ENCODE measurements around the gene RGS6. TPM values are rescaled to one million over a fixed set of nuclear protein-coding genes. Genes with fewer than 3 reads are reported as not detected.

Gene RGS6
- total and polyA plus RNA-seq, 5 donors from 2014 or later, result 0.13 to 1.5 (median 0.69) TPM

DNA sequence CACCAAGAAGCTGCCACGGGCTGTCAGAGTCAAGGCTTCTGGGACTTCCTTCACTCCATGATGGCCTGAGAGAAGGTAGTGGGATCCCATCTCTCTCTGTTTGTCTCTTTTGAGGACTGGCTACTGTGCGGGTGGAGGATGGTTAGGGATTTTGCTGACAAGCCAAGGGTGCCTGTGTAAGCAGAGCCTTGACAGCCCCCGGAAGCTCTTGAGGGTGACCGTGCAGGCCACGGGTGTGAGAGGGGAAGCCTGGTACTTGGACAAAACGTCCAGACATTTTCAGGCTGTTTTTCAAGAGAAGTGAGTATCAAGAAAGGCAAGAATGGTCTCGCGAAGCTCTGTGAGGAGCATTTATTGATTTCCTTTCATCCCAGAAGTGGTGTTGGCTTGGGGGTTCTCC lies 609.3 kb downstream of the RGS6 start:
- peaks cover 5% of the 10 kb centered on the region for H3K27me3 Mint-ChIP-seq
- H3K9me3 Mint-ChIP-seq, result peaks cover 0 to 2% (median 0%) of the 10 kb centered on the region in 7 donors
- no peaks in the 10 kb centered on the region for H3K36me3 Mint-ChIP-seq
- ATAC-seq (ENCODE audit: low read depth in 2 of 2) (no peak), DNase-seq (no peak)
- Histone ChIP-seq H3K36me3 (ENCODE audit: control insufficient read depth, insufficient read depth, low read length) (no peaks in the 10 kb centered on the region), H3K27me3 (ENCODE audit: control insufficient read depth, insufficient read depth, low read length) (no peaks in the 10 kb centered on the region), H3K4me3 (ENCODE audit: low read depth, low read length) (no peak overlapping the region), H3K27ac (ENCODE audit: insufficient read depth, low read length, poor library complexity, severe bottlenecking) (no peak overlapping the region), H3K9me3 (ENCODE audit: control insufficient read depth in 2 of 2, low read length in 2 of 2) (no peaks in the 10 kb centered on the region), H3K4me1 (ENCODE audit: control insufficient read depth, insufficient read depth, low read length, poor library complexity, severe bottlenecking) (peaks cover 1% of the 10 kb centered on the region)
- no peak overlapping the region for H3K4me3 Mint-ChIP-seq
- peaks cover 0 to 6% (median 2%) of the 10 kb centered on the region in 4 donors for H3K4me1 Mint-ChIP-seq
- H3K27ac Mint-ChIP-seq, result no peak overlapping the region

DNA sequence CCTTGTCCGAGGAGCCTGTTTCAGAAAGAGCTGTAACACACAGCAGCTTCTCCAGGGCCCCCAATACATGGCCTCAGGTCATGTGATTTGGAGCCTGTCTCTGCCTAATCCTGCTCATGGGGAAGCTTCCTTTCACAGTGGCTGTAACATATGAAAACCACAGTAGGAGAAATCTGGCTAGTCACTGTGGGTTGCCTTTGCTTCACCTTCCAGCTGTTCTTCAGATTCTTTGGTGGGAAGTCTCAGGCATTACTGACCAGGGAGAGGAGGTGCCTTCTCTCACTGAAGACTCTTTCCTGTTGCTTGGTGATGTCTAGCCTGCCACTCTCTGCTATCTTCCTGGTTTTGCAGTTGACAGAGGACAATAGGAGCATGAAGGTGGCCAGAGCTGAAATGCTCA lies 611.1 kb downstream of the RGS6 start:
- Histone ChIP-seq H3K4me3 (ENCODE audit: low read depth, low read length) (no peak overlapping the region), H3K9me3 (ENCODE audit: control insufficient read depth in 2 of 2, low read length in 2 of 2) (no peaks in the 10 kb centered on the region), H3K27me3 (ENCODE audit: control insufficient read depth, insufficient read depth, low read length) (no peaks in the 10 kb centered on the region), H3K27ac (ENCODE audit: insufficient read depth, low read length, poor library complexity, severe bottlenecking) (no peak overlapping the region), H3K4me1 (ENCODE audit: control insufficient read depth, insufficient read depth, low read length, poor library complexity, severe bottlenecking) (no peaks in the 10 kb centered on the region), H3K36me3 (ENCODE audit: control insufficient read depth, insufficient read depth, low read length) (no peaks in the 10 kb centered on the region)
- DNase-seq, result no peak
- Mint-ChIP-seq H3K27ac (peak overlapping the region in 1 of 3 donors; percentile 20), H3K4me3 (no peak overlapping the region), H3K4me1 (peaks cover 0 to 6% (median 1%) of the 10 kb centered on the region in 4 donors), H3K27me3 (peaks cover 5% of the 10 kb centered on the region), H3K36me3 (no peaks in the 10 kb centered on the region), H3K9me3 (peaks cover 0 to 2% (median 0%) of the 10 kb centered on the region in 7 donors)
- ATAC-seq (ENCODE audit: low read depth in 2 of 2), result no peak

DNA sequence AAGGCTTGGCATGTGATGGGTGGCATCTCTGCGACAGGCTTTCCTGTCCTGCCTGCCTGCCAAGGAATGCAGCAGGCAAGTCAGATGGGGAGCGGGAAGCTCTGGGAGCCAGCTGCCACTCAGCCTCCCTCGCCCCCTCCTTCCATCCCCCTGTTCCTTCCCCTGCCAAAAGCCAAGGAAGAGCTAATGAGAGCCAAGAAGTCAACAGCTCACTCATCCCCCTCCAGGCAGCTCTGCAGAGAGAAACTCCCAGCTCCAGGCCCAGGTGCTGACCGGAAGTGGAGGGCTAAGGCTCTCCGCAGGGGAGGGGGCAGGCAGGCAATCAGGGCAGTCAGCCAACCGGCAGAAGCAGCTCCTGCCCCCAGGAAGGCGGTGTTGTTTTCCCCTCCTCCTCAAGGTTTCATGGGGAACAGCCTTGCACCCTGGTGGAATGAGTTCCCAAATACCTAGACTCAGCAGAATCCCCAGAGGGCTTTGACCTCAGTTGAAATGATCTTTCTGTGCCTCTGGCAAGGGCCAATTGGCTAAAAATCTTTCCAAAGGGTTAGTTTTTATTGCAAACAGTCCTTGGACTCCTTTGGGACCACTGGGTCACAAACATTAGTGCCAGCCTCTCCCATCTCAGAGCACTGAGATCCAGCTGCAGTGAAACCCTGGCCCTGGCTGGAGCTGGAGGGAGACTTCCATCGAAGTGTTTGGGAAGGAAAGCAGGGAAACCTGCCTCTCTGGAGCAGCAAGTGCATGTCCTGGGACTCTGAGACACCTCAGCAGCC lies 612.6 kb downstream of the RGS6 start:
- peaks cover 0 to 6% (median 1%) of the 10 kb centered on the region in 4 donors for H3K4me1 Mint-ChIP-seq
- no peaks in the 10 kb centered on the region for H3K36me3 Mint-ChIP-seq
- ATAC-seq (ENCODE audit: low read depth in 2 of 2) (no peak), DNase-seq (no peak)
- H3K4me3 Mint-ChIP-seq, result no peak overlapping the region
- no peak overlapping the region for H3K27ac Mint-ChIP-seq
- Histone ChIP-seq H3K27ac (ENCODE audit: insufficient read depth, low read length, poor library complexity, severe bottlenecking) (no peak overlapping the region), H3K9me3 (ENCODE audit: control insufficient read depth in 2 of 2, low read length in 2 of 2) (no peaks in the 10 kb centered on the region), H3K36me3 (ENCODE audit: control insufficient read depth, insufficient read depth, low read length) (no peaks in the 10 kb centered on the region), H3K4me3 (ENCODE audit: low read depth, low read length) (no peak overlapping the region), H3K27me3 (ENCODE audit: control insufficient read depth, insufficient read depth, low read length) (no peaks in the 10 kb centered on the region), H3K4me1 (ENCODE audit: control insufficient read depth, insufficient read depth, low read length, poor library complexity, severe bottlenecking) (no peaks in the 10 kb centered on the region)
- peaks cover 6% of the 10 kb centered on the region for H3K27me3 Mint-ChIP-seq
- peaks cover 0 to 2% (median 0%) of the 10 kb centered on the region in 7 donors for H3K9me3 Mint-ChIP-seq

DNA sequence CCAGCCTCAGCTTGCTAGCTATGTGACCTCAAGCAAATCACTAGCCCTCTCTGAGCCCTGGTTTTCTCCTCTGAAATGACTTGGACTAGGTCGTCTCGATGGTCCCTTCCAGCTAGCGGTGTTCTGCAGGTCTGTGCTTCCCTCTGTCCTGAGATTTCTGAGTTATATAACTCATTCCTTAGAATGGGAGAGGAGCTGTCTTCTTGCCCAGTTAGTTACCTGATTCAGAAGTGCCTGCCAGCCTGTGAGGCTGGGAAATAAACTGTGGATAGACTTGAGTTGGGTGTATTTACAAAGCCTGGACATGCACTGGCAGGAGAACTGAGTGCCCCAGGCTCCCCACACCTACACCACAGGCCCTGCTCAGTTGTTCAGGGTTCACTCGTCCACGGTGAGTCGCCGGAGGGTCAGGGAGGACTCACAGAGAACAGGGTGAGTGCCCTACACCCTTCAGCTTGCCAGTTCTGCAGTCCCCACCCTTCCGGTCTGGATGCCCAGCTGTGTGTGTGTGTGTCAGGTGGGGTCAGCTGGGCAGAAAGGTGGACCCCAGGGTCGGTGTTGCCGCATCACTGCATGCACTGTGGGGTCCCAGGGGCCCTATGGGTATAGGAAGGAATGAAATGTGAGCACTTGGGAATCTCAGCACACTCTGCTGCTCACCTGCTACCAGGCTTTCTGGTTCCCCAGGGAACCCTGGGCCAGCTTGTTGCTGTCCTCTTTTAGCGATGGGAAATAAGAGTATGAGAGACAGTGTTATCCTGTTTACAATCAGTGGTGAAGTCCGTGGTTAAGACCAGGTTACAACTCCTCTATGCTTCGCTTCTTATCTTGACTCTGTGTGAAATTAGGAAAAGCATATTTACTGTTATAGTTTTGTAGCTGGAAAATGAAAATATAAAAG lies 613.4 kb downstream of the RGS6 start:
- Histone ChIP-seq H3K27me3 (ENCODE audit: control insufficient read depth, insufficient read depth, low read length) (no peaks in the 10 kb centered on the region), H3K27ac (ENCODE audit: insufficient read depth, low read length, poor library complexity, severe bottlenecking) (no peak overlapping the region), H3K9me3 (ENCODE audit: control insufficient read depth in 2 of 2, low read length in 2 of 2) (no peaks in the 10 kb centered on the region), H3K4me3 (ENCODE audit: low read depth, low read length) (no peak overlapping the region), H3K4me1 (ENCODE audit: control insufficient read depth, insufficient read depth, low read length, poor library complexity, severe bottlenecking) (no peaks in the 10 kb centered on the region), H3K36me3 (ENCODE audit: control insufficient read depth, insufficient read depth, low read length) (no peaks in the 10 kb centered on the region)
- Mint-ChIP-seq H3K27ac (no peak overlapping the region), H3K27me3 (peaks cover 11% of the 10 kb centered on the region), H3K9me3 (peaks cover 0 to 2% (median 0%) of the 10 kb centered on the region in 7 donors), H3K4me3 (no peak overlapping the region), H3K4me1 (peaks cover 0 to 6% (median 1%) of the 10 kb centered on the region in 4 donors), H3K36me3 (no peaks in the 10 kb centered on the region)
- DNase-seq (no peak), ATAC-seq (ENCODE audit: low read depth in 2 of 2) (no peak)

DNA sequence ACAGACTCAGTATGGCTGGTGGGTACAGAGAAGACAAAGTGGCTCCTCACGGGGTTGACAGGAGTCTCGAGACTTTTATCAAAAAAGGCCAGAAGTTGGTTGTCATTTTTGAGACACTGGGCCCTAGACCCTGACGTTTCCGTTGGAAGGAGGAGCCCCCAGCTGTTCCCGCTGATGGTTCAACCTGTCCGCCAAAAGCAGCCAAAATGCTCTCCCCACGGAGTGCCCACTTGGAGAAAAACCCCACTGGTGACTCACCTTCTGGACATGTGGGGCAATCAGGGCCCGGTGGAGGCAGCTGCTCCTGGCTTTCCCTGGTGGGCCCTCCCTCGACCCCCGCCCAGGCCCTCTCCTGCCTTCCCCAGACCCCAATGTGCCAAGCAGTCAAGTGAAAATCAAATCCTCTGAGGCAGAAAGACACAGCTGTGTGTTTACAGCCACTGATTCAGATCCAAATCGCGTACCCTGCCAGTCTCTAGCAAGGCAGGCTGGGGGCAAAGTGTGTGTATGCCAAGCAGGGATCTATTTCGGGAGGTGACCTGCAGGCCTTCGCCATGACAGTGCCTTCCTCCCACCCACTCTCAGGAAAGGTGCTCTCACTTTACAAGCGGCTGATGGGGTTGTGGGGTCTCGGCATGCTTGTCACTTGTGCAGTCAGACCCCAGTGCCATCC lies 614.3 kb downstream of the RGS6 start:
- no peak overlapping the region for H3K4me3 ChIP-seq (ENCODE audit: low read depth, low read length)
- Mint-ChIP-seq H3K27me3 (peaks cover 11% of the 10 kb centered on the region), H3K4me1 (peaks cover 0 to 6% (median 1%) of the 10 kb centered on the region in 4 donors), H3K27ac (no peak overlapping the region), H3K36me3 (no peaks in the 10 kb centered on the region), H3K4me3 (no peak overlapping the region), H3K9me3 (peaks cover 0 to 2% (median 0%) of the 10 kb centered on the region in 7 donors)
- DNase-seq (no peak), ATAC-seq (ENCODE audit: low read depth in 2 of 2) (no peak)
- H3K27ac ChIP-seq (ENCODE audit: insufficient read depth, low read length, poor library complexity, severe bottlenecking), result no peak overlapping the region
- no peaks in the 10 kb centered on the region for H3K9me3 ChIP-seq (ENCODE audit: control insufficient read depth in 2 of 2, low read length in 2 of 2)
- H3K4me1 ChIP-seq (ENCODE audit: control insufficient read depth, insufficient read depth, low read length, poor library complexity, severe bottlenecking), result no peaks in the 10 kb centered on the region
- H3K36me3 ChIP-seq (ENCODE audit: control insufficient read depth, insufficient read depth, low read length), result no peaks in the 10 kb centered on the region
- no peaks in the 10 kb centered on the region for H3K27me3 ChIP-seq (ENCODE audit: control insufficient read depth, insufficient read depth, low read length)

DNA sequence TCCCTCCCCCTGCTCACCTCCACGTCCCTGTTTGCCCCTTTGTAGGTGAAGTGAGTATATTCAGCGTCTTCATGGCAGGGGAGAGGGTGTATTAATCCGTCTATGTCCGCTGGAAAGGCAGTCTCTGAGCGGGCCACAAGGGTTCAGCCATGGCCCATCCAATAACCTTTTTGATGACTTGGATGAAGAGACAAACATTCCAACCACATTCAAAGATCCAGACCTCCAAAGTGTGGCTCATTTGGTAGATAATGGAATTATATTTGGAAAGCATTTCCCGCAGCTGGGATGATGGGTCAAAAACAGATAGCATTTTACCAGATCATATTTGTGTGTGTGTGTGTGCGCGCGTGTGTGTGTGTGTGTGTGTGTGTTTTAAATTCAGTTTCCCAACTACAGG lies 615.8 kb downstream of the RGS6 start:
- peaks cover 0 to 5% (median 0%) of the 10 kb centered on the region in 4 donors for H3K4me1 Mint-ChIP-seq
- H3K36me3 Mint-ChIP-seq, result no peaks in the 10 kb centered on the region
- no peak overlapping the region for H3K4me3 Mint-ChIP-seq
- no peaks in the 10 kb centered on the region for H3K36me3 ChIP-seq (ENCODE audit: control insufficient read depth, insufficient read depth, low read length)
- peaks cover 11% of the 10 kb centered on the region for H3K27me3 Mint-ChIP-seq
- H3K9me3 ChIP-seq (ENCODE audit: control insufficient read depth in 2 of 2, low read length in 2 of 2), result no peaks in the 10 kb centered on the region
- no peak overlapping the region for H3K27ac ChIP-seq (ENCODE audit: insufficient read depth, low read length, poor library complexity, severe bottlenecking)
- ATAC-seq (ENCODE audit: low read depth in 2 of 2) (no peak), DNase-seq (no peak)
- no peaks in the 10 kb centered on the region for H3K4me1 ChIP-seq (ENCODE audit: control insufficient read depth, insufficient read depth, low read length, poor library complexity, severe bottlenecking)
- H3K27me3 ChIP-seq (ENCODE audit: control insufficient read depth, insufficient read depth, low read length), result peaks cover 3% of the 10 kb centered on the region
- H3K9me3 Mint-ChIP-seq, result peaks cover 0 to 2% (median 0%) of the 10 kb centered on the region in 7 donors
- no peak overlapping the region for H3K4me3 ChIP-seq (ENCODE audit: low read depth, low read length)
- no peak overlapping the region for H3K27ac Mint-ChIP-seq

DNA sequence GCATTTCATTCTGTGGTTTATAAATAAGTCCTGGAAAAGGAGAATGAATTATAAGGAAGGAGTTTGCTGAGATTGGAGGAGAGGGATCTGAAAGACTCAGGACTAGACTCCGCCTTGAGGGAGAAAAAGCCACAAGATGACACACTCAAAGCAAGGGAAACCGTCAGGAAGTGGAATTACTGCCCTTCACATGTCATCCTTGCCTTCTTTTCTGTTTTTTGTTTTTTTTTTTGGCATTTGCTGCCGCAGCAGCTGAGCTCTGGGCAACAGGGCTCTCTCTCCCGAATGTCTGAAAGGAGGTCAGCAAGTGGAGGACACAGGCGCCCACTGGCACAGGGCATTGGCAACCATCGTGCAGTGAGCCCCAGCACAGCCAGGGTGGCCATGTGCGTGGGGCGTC lies 616.8 kb downstream of the RGS6 start:
- Mint-ChIP-seq H3K9me3 (peaks cover 0 to 2% (median 0%) of the 10 kb centered on the region in 7 donors), H3K36me3 (no peaks in the 10 kb centered on the region), H3K4me1 (peaks cover 0 to 5% (median 0%) of the 10 kb centered on the region in 4 donors), H3K27ac (no peak overlapping the region), H3K4me3 (no peak overlapping the region), H3K27me3 (peaks cover 20% of the 10 kb centered on the region)
- H3K27ac ChIP-seq (ENCODE audit: insufficient read depth, low read length, poor library complexity, severe bottlenecking), result no peak overlapping the region
- no peaks in the 10 kb centered on the region for H3K4me1 ChIP-seq (ENCODE audit: control insufficient read depth, insufficient read depth, low read length, poor library complexity, severe bottlenecking)
- H3K27me3 ChIP-seq (ENCODE audit: control insufficient read depth, insufficient read depth, low read length), result peaks cover 5% of the 10 kb centered on the region
- no peak for ATAC-seq (ENCODE audit: low read depth in 2 of 2)
- H3K4me3 ChIP-seq (ENCODE audit: low read depth, low read length), result no peak overlapping the region
- H3K36me3 ChIP-seq (ENCODE audit: control insufficient read depth, insufficient read depth, low read length), result no peaks in the 10 kb centered on the region
- H3K9me3 ChIP-seq (ENCODE audit: control insufficient read depth in 2 of 2, low read length in 2 of 2), result no peaks in the 10 kb centered on the region
- DNase-seq, result no peak
